GM04504 (cell line): ENCODE measurements around the gene PSMA3.

Experiments
- DNase-seq: peaks from one replicate; pipeline ENCODE4 v3.0.0-alpha.2; 2012; ENCODE audit warnings: low read depth

Gene PSMA3

GRCh38 chr14:58299401-58300330 is 55.0 kb downstream of the PSMA3 start:
- DNase-seq, result no peak

- no peak for DNase-seq
These were observed 56.8 kb downstream of the PSMA3 start for GRCh38 chr14:58301416-58301815.

GRCh38 chr14:58305730-58306129 is 61.1 kb downstream of the PSMA3 start:
- no peak for DNase-seq

GRCh38 chr14:58307597-58308316 is 63.1 kb downstream of the PSMA3 start:
- no peak for DNase-seq

- DNase-seq, result no peak
These were observed 64.4 kb downstream of the PSMA3 start for GRCh38 chr14:58309086-58309485.

- DNase-seq, result no peak
These were observed 69.1 kb downstream of the PSMA3 start for GRCh38 chr14:58313699-58314098.

- no peak for DNase-seq
These were observed 71.0 kb downstream of the PSMA3 start for GRCh38 chr14:58315606-58316005.
